HG03139 (cell line): ENCODE results near the gene COX15.
"Not testable (repeated sequence)": the region's sequence is repeated elsewhere in the genome, so short reads cannot be mapped to it uniquely, and the experiment has no call there.

ENCODE experiments used
- ATAC-seq: cut with Tn5 transposase; IDR thresholded peaks from one replicate; pipeline ENCODE4 v1.9.1; 2021; ENCODE audit not compliant: unreplicated experiment

Gene COX15

DNA sequence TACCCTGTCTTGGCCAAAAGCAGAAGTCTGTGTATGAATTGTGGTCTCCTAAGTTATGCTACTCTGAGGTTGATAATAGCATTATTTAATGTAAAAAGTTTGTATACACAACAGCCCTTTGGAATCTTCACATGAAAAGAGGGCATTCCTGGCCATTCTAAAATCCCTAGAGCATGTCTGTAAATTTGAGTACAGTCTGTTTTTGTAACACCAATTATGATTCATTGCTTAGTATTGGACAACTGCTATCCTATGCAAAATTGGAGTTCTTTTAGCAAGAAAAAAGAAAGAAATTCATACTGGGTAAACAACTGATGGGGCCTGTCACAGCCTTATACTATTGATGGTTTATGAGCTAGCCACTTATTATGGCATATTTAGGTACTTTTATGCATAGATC, 10.3 kb upstream of the COX15 start:
- ATAC-seq: no peak

DNA sequence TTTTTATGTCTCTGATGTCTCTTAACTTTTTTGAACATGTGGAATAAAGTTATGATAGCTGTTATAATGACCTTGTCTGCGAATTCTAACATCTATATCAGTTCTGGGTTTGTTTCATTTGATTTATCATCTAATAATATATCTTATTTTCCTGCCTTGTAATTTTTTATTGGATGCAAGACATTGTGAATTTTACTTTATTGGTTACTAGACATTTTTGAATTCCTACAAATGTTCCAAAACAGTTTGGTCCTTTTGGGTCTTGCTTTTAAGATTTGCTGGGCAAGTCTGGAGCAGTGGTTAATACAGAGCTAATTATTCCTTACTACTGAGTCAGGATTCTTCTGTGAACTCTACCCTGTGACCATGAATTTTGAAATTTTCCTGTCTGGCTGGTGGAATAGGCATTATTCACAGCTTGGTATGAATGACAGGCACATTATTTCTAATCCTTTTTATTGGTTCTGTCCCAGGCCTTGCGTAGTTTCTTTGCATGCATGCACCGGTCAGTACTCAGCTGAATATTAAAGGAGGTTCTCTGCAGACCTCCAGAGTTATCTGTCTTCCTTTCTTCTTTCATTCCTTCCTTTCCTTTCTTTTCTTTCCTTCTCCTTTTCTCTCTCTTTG, 9.1 kb upstream of the COX15 start:
- ATAC-seq: no peak

DNA sequence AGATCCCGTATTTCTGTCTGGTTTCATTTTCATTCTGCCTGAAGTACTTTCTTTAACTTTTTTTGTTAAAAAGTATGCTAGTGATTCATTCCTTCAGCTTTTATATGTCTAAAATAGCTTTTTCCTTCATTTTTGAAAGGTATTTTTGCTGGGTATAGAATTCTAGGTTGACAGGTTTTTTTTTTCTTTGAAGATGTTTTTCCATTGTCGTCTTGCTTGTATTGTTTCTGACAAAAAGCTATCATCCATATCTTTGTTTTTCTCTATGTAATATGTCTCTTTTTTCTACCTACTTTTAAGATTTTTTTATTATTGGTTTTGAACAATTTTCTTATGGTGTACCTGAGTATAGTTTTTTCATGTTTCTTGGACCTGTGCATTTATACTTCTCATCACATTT, 8.3 kb upstream of the COX15 start:
- ATAC-seq: no peak

DNA sequence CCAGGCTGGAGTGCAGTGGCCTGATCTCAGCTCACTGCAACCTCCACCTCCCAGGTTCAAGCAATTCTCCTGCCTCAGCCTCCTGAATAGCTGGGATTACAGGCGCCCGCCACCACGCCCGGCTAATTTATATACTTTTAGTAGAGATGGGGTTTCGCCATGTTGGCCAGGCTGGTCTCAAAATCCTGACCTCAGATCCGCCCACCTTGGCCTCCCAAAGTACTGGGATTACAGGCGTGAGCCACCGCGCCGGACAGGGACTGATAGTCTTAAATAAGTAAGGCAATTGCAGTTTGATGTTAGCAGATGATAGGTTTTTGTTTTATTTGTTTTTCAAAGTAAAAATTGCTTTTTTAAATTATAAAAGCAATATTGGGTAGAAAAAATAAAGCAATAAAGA, 2.2 kb upstream of the COX15 start:
- not testable (repeated sequence) for ATAC-seq

DNA sequence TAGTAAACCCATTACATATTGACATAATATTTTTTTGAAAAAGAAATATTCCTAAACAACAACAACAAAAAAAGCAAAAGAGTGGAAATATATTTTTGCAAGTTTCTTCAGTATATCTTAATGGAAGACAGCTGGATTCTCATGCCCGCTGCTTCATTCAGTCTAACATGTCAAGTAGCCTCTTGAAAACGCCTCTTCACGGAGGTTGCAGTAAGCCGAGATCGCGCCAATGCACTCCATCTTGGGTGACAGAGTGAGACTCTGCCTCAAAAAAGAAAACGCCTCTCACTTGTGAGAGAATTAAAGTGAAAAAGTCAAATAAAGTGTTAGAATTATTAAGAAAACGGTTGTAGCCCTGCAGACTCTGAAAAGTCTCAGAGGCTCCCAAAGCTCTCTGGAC, 1.4 kb upstream of the COX15 start:
- ATAC-seq: no peak

DNA sequence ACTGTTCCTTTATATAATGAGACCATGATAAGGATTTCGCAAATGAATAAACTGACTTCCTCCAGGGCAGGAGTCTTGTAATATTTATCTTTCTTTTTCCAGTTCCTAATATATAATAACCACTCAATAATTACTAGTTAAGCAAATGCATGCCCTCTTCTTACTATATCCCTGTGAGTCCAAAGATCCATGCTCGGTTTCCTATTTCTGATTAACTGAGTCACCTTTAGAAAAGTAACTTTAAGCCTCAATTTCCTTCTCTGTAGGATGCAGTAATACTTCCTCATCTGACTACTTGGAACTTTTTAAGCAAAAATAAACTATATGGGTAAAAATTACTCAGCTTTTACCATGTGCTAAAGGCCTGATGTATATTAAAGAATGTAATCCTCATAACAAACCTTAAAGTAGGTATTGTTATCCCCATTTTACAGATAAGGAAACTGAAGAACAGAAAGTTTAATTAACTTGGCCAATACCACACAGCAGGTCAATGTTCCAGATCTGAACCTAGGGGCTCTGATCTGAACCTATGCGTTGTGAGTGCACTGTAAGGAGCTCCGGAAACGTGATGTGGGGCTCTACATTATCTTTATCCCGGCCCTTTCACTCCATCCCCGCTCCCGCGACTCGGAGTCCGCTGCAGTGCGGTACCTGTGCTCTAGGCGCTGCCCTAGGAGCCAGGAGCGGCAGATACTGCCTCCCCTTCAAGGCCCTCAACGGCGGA, 458 bp downstream of the COX15 start:
- peak; percentile 32 for ATAC-seq

DNA sequence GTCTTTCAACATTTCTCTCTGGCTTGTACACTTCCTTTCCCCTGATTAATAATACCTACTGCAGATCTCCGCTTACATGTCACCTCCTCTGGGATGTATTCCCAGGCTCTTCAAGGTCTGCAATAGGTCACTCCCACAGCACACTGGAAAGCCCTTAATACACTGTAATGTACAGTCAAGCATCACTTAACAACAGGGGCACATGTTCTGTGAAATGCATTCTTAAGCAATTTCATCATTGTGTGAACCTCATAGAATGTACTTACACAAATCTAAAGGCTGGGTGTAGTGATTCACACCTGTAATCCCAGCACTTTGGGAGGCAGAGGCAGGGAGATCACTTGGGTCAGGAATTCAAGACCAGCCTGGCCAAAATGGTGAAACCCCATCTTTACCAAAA, 1.9 kb downstream of the COX15 start:
- no peak for ATAC-seq

DNA sequence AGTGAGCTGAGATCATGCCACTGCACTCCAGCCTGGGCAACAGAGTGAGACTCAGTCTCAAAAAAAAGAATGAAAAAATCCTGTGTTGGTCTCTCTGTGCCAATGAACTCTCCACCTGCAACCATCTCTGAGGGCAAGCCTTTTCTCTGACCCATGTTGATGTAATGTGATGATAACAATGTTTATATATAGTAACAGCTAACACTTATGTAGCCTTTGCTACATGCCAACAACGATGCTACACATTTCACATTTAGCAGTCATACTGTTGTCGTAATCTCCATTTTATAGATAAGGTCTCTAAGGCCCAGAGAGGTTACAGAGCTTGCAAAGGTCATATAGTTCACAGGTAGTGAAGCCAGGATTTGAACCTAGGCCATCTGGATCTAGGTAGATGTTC, 11.5 kb downstream of the COX15 start:
- ATAC-seq: no peak

DNA sequence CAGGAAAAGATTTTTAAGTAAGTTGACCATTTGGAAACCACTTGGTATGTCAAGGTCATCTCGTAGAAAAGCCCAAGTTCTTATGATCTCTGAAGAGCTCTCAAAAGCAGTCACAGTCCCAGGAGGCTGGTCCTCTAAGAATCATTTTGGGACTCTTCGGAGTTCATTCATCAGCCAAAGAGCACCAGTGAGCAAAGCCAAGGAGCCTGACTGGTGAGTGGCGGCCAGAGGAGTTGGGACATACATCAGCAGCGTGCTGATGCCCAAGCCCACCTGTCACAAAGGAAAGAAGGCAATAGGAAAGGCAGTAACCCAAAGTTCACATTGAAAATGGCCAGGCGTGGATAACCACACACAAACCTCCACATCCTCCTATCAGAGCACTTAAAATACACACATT, 17.5 kb downstream of the COX15 start:
- no peak for ATAC-seq

DNA sequence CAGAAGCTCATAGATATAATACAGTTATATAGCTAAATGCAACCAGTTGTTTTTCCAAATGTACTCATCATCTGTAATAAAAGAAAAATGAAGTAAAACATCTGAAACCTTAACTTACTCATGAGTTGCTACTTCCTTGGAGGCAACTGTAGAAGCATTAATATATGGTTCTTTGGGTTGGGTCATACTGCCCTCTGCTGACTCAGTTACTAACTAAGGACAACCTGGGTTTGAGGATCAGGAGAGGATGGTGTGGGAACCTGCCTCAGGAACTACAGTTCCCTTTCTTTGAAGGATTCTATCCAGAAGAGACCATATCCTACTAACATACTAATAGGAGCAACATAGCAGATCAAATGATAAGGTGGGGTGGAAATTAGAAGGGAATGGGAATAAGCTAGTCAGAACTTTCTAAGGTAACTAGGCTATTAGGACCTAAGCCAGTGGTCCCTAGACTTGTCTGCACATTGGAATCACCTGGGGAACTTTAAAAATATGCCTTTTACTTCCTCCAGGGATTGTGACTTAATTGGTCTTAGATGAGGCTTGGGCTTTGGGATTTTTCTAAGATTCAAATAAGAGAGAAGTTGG, 20.7 kb downstream of the COX15 start:
- ATAC-seq: no peak

DNA sequence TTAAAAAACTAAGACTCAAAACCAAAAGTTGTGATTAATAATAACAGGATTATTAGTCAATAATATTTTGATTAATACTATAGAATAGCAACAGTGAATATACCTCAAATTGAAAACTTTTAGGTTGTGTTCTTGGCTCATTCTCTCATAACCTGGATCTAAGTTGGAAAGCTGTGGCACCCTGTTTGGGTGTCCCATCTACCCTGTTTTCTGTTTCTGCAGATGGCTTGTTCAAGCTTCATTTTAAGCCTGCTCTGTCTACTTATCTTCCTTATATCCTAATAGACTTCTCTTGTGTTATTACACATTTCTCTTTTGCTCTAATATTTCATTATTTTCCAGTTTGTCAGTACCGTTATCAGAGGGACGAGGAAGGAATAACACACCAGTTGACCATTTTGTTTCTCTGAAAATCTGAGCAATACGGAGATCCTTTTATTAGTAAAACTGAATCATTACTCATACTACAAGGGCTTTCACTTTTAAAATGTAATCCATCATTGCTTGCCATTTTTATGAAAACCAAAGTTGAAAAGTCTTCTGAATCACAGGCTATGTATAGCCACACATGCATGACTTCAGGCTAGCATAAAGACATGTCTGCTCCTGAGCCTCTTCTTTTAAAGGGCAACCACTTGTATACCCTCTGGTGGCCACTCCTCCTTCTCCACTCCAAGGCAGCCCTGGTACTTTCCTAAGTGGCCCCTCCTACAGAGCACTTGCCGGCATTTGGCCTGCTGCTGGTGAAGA, 22.3 kb downstream of the COX15 start:
- ATAC-seq: no peak

DNA sequence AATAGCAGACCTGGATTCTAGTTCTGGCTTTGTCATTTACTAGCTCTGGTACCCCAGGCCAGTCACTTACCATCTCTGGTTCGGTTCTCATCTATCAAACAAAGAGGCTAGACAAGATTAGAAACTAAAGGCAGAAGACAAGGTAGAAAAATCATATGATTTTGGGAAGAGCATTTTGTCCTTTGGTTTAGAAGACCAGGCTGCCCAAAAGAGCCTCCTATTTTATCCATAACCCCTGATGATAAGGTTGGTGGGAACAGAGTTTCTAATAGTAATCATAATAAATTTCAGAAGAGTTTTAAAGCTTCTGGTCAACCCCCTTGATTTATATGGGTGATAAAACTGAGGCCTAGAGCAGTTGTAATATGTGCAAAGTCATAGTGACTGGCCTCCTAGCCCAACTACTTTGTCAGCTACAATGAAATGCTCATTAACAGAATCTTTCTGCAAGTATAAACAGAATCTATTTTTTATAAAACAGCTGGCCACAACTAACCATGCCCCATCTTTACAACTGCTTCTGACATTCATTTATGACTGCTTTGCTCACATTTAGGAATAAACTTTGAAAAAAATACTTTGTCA, 23.4 kb downstream of the COX15 start:
- ATAC-seq: no peak

DNA sequence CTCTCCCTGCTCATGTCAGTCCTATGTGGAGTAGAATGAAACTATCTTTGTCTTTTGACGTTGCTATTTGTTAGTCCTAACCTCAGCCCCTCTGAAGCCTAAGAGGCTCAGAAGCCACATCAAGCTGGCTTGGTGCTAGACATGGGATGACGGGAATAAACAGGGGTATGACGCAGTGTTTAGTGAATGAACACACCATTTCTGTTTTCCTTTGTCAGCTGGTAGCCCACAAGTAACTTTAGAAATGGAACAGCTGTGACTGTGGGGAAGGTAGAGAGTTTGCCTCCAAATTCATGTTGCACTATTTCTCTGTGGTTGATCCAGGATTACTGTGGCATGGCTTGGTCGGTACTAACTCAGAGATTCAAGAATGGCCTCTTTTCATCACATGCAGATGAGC, 31.3 kb downstream of the COX15 start:
- ATAC-seq: no peak

DNA sequence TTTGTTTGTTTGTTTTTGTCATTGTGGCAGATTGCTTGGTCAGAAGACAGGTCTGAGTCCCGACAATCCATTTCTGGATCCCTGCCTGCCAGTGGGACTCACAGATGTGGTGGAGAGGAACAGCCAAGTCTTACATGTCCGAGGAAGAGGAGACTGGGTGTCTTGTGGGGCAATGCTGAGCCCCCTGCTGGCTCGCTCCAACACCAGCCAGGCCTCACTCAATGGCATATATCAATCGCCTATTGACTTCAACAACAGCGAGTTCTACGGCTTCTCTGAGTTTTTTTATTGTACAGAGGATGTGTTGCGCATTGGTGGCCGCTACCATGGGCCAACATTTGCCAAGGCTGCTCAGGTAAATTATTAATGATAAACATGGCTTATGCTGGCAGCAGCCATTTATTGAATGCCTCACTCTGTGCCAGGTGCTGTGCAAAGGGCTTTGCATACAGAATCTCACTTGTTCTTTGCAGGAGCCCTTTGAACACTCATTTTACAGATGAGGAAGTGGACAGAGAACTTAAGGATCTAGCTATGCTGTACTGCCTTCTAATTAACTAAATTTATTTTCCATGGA, 33.3 kb downstream of the COX15 start:
- ATAC-seq: no peak

DNA sequence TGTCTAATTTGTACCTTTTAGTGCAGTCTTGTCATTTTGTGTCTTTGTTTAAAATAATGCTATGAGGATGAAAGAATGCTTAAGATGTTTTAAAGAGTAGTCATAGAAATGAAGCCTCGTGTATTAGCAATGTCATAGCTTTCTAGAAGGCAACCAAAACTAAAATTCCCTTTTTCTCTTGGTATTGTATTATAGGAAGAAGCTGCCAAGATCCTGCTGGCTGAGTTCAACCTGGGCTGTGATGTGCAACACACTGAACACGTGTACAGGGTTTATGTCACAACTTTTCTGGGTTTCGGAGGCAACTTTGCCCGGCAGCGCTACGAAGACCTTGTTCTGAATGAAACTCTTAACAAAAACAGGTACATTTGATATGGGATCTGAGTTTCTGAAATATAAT, 36.2 kb downstream of the COX15 start:
- ATAC-seq: no peak

DNA sequence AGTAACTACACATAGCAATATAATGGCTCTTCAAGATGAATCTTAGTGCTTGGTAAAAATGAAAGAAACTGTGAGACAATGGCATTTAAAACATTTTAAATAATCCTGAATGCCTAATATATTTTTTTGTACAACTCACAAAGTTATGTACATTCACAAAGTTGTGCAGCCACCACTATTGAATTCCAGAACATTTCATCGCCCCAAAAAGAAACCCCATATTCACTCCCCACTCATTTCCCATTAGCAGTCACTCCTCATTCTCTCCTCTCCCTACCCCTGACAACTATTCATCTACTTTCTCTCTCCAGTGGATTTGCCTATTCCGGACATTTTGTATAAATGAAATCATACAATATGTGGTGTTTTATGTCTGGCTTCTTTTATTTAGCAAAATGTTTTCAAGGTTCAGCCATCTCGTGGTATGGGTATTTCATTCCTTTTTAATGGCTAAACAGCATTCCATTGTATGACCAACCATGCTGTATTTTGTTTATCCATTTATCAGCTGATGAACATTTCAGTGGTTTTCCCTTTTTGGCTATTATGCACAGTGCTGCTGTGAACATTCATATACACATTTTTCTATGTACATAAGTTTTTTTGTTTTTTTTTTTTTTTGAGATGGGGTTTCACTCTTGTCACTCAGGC, 37.9 kb downstream of the COX15 start:
- no peak for ATAC-seq

DNA sequence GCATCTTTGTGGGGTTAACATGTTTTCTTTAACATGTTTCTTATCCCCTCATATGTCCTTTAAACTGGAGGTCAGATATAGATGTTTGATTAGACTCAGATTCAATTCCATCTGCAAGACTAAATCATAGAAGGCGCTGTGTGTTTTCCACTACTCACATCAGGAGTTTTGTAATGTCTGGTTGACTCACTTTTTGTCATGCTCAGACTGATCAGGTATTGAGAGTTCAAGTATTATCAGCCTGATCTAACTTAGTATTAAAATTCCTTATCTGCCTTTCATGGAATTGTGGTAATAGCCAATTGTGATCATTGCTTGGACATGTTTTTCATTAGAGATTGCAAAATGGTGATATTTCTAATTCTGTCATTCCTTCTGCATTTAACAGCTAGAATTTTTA, 42.5 kb downstream of the COX15 start:
- ATAC-seq: no peak

DNA sequence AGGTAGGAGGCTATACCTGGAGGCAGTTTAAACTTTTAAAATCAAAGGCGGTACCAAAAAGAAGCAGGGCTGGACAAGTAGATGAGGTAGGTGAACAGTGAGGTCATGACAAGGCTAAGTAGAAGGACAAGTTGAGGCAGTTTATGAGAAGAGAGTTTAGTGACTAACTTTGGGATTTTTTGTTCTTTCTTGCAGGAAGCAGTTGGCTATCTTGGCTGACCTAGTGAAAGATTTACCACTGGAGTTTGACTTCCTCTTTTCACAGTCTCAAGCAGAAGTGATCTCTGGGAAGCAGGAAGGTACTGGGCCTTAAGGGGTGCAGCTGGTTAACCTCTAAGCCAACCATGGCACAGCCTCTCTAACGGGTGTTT, 46.3 kb downstream of the COX15 start:
- ATAC-seq: peak; percentile 96

DNA sequence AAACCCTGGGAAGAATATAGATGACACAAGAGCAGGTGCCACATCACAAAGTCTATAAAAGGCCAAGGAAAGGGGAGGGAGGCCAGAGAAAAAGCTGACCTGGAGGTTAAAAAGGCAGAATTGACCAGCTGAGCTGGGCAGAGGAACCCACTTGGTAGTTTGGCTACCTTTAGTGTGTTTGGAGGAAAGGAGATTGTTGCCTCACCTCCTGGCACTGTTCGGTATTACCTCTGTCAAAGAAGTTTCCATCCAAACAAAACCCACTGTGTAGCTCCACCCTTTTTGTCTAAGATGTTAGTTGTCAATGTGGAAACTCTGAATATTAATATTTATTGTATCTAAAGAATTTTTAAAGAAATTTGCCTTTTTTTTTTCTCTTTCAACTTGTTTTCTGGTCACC, 49.2 kb downstream of the COX15 start:
- ATAC-seq: no peak
